HCT116 (cell line): ENCODE data around the gene GPX7. TPM values are rescaled to one million over a fixed set of nuclear protein-coding genes. Genes with fewer than 3 reads are reported as not detected.

Source experiments
- ATAC-seq: fragments of 200-7000 bp; cut with Tn5 transposase; 2 replicates; pipeline ENCODE4 v1.9.1; 2020; ENCODE audit warnings: mild to moderate bottlenecking, moderate library complexity
- BruUV-seq: library from RNA; stranded (reverse); fragments of 400-500 nt; replicated peaks from 2 replicates; lab custom pipeline; 2021; lab: Mats Ljungman, UMichigan
- CTCF ChIA-PET: fragments of 300-600 bp; sonication (Branson Sonifier 250); formaldehyde crosslinking; loops from one replicate; lab custom pipeline; 2021; ENCODE audit warnings: antibody characterized with exemption; lab: Charles Lee
- POLR2A ChIA-PET: fragments of 300-600, 350-600 bp; sonication (Branson Sonifier 250); formaldehyde crosslinking; loops from one replicate; lab custom pipeline; 2021; ENCODE audit warnings: antibody characterized with exemption; lab: Charles Lee
- RAD21 ChIA-PET, 2 experiments: fragments of 300-600 bp; sonication (Branson Sonifier 250); formaldehyde crosslinking; loops; one replicate each; lab custom pipeline; 2023; ENCODE audit warnings: low total read pairs in 2 of 2; ENCODE audit not compliant: uncharacterized antibody in 2 of 2, unreplicated experiment in 2 of 2, low non-redundant PET in 1 of 2; lab: Charles Lee
- DNase-seq: peaks from one replicate; pipeline ENCODE4 v3.0.0-alpha.2; 2010; ENCODE audit warnings: low read depth, low spot score
- H2AFZ ChIP-seq: fragments of 200-600 bp; shearing (Covaris generic), sonication (generic); 2 replicates; pipeline ENCODE4 v1.6.1; 2017; ENCODE audit warnings: low read depth, mixed run types, mixed read lengths, antibody characterized with exemption, low read length; ENCODE audit not compliant: poor library complexity, severe bottlenecking
- H3K27ac ChIP-seq: 2 replicates; pipeline ENCODE4 v1.5.1; 2012; ENCODE audit warnings: low read depth, low read length
- H3K27me3 ChIP-seq: fragments of 200-600 bp; sonication (generic); 2 replicates; pipeline ENCODE4 v1.6.1; 2016; ENCODE audit warnings: mixed run types, low read length, mixed read lengths; ENCODE audit not compliant: insufficient read depth
- H3K36me3 ChIP-seq, 2 experiments: fragments of 200-500 bp in 1 of 2; fragments of 200-600 bp in 1 of 2; sonication (Bioruptor generic) in 1 of 2; sonication (generic) in 1 of 2; 2 replicates each; pipeline versions ENCODE4 v1.5.1 to v1.6.1; 2014 to 2016; ENCODE audit warnings: low read length in 2 of 2, inconsistent platforms in 1 of 2, mixed read lengths in 1 of 2, mixed run types in 1 of 2; ENCODE audit not compliant: insufficient read depth in 2 of 2, control insufficient read depth in 1 of 2
- H3K4me1 ChIP-seq, 2 experiments: fragments of 200-600 bp in 1 of 2; sonication (generic) in 1 of 2; 2 replicates each; pipeline versions ENCODE4 v1.5.1 to v1.6.1; 2012 to 2017; ENCODE audit warnings: low read length in 2 of 2, inconsistent platforms in 1 of 2, mild to moderate bottlenecking in 1 of 2, mixed read lengths in 1 of 2, mixed run types in 1 of 2, moderate library complexity in 1 of 2; ENCODE audit not compliant: insufficient read depth in 2 of 2, control insufficient read depth in 1 of 2
- H3K4me2 ChIP-seq: fragments of 200-600 bp; sonication (generic); 2 replicates; pipeline ENCODE4 v1.6.1; 2017; ENCODE audit warnings: mixed run types, low read length, mixed read lengths
- H3K4me3 ChIP-seq, 2 experiments: fragments of 200-600 bp in 1 of 2; sonication (generic) in 1 of 2; replicated peaks in 1 of 2; 2 replicates each; pipeline ENCODE4 v1.5.1; 2011 to 2016; ENCODE audit warnings: low read length in 2 of 2, control low read depth in 1 of 2, low read depth in 1 of 2, mild to moderate bottlenecking in 1 of 2, mixed read lengths in 1 of 2, mixed run types in 1 of 2
- H3K79me2 ChIP-seq: fragments of 200-600 bp; sonication (generic); 2 replicates; pipeline ENCODE4 v1.6.1; 2017; ENCODE audit warnings: mild to moderate bottlenecking, mixed run types, low read length, moderate library complexity, mixed read lengths; ENCODE audit not compliant: insufficient read depth
- H3K9ac ChIP-seq: fragments of 200-600 bp; sonication (generic); 2 replicates; pipeline ENCODE4 v1.6.1; 2016; ENCODE audit warnings: low read length, mixed read lengths
- H3K9me2 ChIP-seq: fragments of 200-600 bp; sonication (generic), shearing (Covaris generic); 2 replicates; pipeline ENCODE4 v1.6.1; 2017; ENCODE audit warnings: mixed run types, mild to moderate bottlenecking, moderate library complexity; ENCODE audit not compliant: insufficient read depth
- H3K9me3 ChIP-seq, 2 experiments: fragments of 200-500 bp in 1 of 2; fragments of 200-600 bp in 1 of 2; sonication (Bioruptor generic) in 1 of 2; sonication (generic) in 1 of 2; 2 replicates each; pipeline ENCODE4 v1.6.1; 2014 to 2017; ENCODE audit warnings: low read length in 2 of 2, mixed read lengths in 2 of 2, inconsistent platforms in 1 of 2, low read depth in 1 of 2, mild to moderate bottlenecking in 1 of 2, mixed run types in 1 of 2, moderate library complexity in 1 of 2; ENCODE audit not compliant: control insufficient read depth in 1 of 2, insufficient read depth in 1 of 2
- H4K20me1 ChIP-seq: fragments of 200-600 bp; sonication (generic), shearing (Covaris generic); 2 replicates; pipeline ENCODE4 v1.6.1; 2017; ENCODE audit warnings: mixed run types, mild to moderate bottlenecking, moderate library complexity; ENCODE audit not compliant: insufficient read depth
- CEBPB ChIP-seq: IDR thresholded peaks from 2 replicates; pipeline ENCODE4 v1.6.1; 2012; ENCODE audit warnings: low read depth
- EGR1 ChIP-seq: IDR thresholded peaks from 2 replicates; pipeline ENCODE4 v1.6.1; 2012; ENCODE audit warnings: low read depth
- MAX ChIP-seq: IDR thresholded peaks from 2 replicates; pipeline ENCODE4 v1.6.1; 2012
- POLR2A ChIP-seq: IDR thresholded peaks from 2 replicates; pipeline ENCODE4 v1.7.0; 2011; ENCODE audit warnings: borderline replicate concordance; ENCODE audit not compliant: insufficient read depth, insufficient read length; ENCODE audit errors: extremely low read depth
- POLR2AphosphoS5 ChIP-seq: IDR thresholded peaks from 2 replicates; pipeline ENCODE4 v1.6.1; 2011; ENCODE audit warnings: mild to moderate bottlenecking, low read depth, low read length, moderate library complexity
- TCF7L2 ChIP-seq: IDR thresholded peaks from 2 replicates; pipeline ENCODE4 v1.7.0; 2011; ENCODE audit warnings: borderline replicate concordance, inconsistent platforms; ENCODE audit not compliant: insufficient read depth, insufficient read length; ENCODE audit errors: extremely low read depth
- YY1 ChIP-seq: IDR thresholded peaks from 2 replicates; pipeline ENCODE4 v1.6.1; 2011; ENCODE audit warnings: low read length, low read depth, moderate library complexity, mild to moderate bottlenecking; ENCODE audit not compliant: insufficient replicate concordance; ENCODE audit errors: extremely low read depth
- intact Hi-C: fragments of 100-400 bp; cut with micrococcal nuclease; formaldehyde crosslinking; loops from 2 replicates; pipeline ENCODE4 v1.10.0; 2022
- total RNA-seq: library from RNA; stranded (reverse); gene quantifications from one replicate; pipeline ENCODE4 v1.2.1, GENCODE V29; 2021; ENCODE audit not compliant: unreplicated experiment

The GPX7 gene
- total RNA-seq, 1 experiment from 2014 or later: not detected

- H3K4me2 ChIP-seq: no peak overlapping the region
- no peaks in the 10 kb centered on the region for H3K9me2 ChIP-seq
- RAD21 ChIA-PET: interaction anchor here in 1 of 2 experiments (0.6 kb wide), 1 partner anchor 70 kb away, joined by 3 read pairs; no protein-coding TSS in a partner anchor
- no peak overlapping the region for H3K4me3 ChIP-seq
- no peaks in the 10 kb centered on the region for H3K27me3 ChIP-seq
- intact Hi-C loops: no loop called here
- TF ChIP-seq CEBPB (no peak), POLR2AphosphoS5 (no peak), MAX (no peak), YY1 (no peak)
- H3K9me3 ChIP-seq: no peaks in the 10 kb centered on the region
- CTCF ChIA-PET: no interaction called here
- BruUV-seq: no TSS peak
- H4K20me1 ChIP-seq: no peaks in the 10 kb centered on the region
- no peak overlapping the region for H2AFZ ChIP-seq
- H3K79me2 ChIP-seq: no peaks in the 10 kb centered on the region
- POLR2A ChIA-PET: interaction anchor here (0.9 kb wide), 1 partner anchor 8 kb away, joined by 3 read pairs; no protein-coding TSS in a partner anchor
- ATAC-seq (no peak), DNase-seq (no peak)
- no peak overlapping the region for H3K9ac ChIP-seq
- H3K4me1 ChIP-seq: peaks cover 0 to 2% of the 10 kb centered on the region in 2 experiments; a peak in 1 of 4 replicates
- H3K27ac ChIP-seq: no peak overlapping the region
- H3K36me3 ChIP-seq: no peaks in the 10 kb centered on the region
Measured at GRCh38 chr1:52653207-52653849, 51.2 kb downstream of the GPX7 start.

GRCh38 chr1:52654063-52654462 is 51.9 kb downstream of the GPX7 start:
- Histone ChIP-seq H3K36me3 (no peaks in the 10 kb centered on the region), H3K79me2 (no peaks in the 10 kb centered on the region), H3K27me3 (no peaks in the 10 kb centered on the region), H4K20me1 (no peaks in the 10 kb centered on the region), H3K4me2 (no peak overlapping the region), H3K9me3 (no peaks in the 10 kb centered on the region), H3K9ac (no peak overlapping the region), H3K27ac (no peak overlapping the region)
- no peak for ATAC-seq
- intact Hi-C loops: no loop called here
- BruUV-seq: no TSS peak
- ChIA-PET POLR2A (interaction anchor here (0.9 kb wide), 1 partner anchor 9 kb away, joined by 3 read pairs; no protein-coding TSS in a partner anchor), CTCF (no interaction called here), RAD21 (interaction anchor here in 1 of 2 experiments (0.6 kb wide), 1 partner anchor 71 kb away, joined by 3 read pairs; no protein-coding TSS in a partner anchor)
- TF ChIP-seq YY1: no peak
- TF ChIP-seq POLR2AphosphoS5: no peak
- no peak for TF ChIP-seq POLR2A
- no peak for TF ChIP-seq CEBPB
- TF ChIP-seq EGR1: no peak
- no peak for TF ChIP-seq TCF7L2
- TF ChIP-seq, all 23 proteins: peak for 0
- no peaks in the 10 kb centered on the region for H3K9me2 ChIP-seq
- no peak overlapping the region for H2AFZ ChIP-seq
- H3K4me3 ChIP-seq: no peak overlapping the region
- H3K4me1 ChIP-seq: peaks cover 0 to 9% of the 10 kb centered on the region in 2 experiments; a peak in 2 of 4 replicates
- no peak for DNase-seq
